Measurements from ENCODE around the gene PCDHGB2.

GRCh38 chr5:141355641-141356040, 4.2 kb upstream of the PCDHGB2 start:
- TF ChIP-seq JUND (IDR thresholded peaks at IDR 0.05; ENCODE audit: low read length) (no peak), TBP (IDR thresholded peaks at IDR 0.05; ENCODE audit: low read depth, low read length) (no peak), E2F6 (IDR thresholded peaks at IDR 0.05) (no peak), CTCF (IDR thresholded peaks at IDR 0.05; ENCODE audit: control extremely low read depth in 1 of 3, insufficient read depth in 1 of 3, low read depth in 1 of 3, low read length in 3 of 3) (no peak)

Data from H1 (cell line).